GM12891 (cell line): Measurements from ENCODE around the gene ZNF569. TPM values are rescaled to one million over a fixed set of nuclear protein-coding genes. Genes with fewer than 3 reads are reported as not detected.

Source experiments
- DNase-seq: peaks from one replicate; pipeline ENCODE4 v3.0.0; 2011; ENCODE audit warnings: low spot score; ENCODE audit not compliant: insufficient read length
- FAIRE-seq: peaks from 2 replicates; lab custom pipeline; 2011; peaks lifted over from hg19 to GRCh38; lab: Jason Lieb, UNC
- PAX5 ChIP-seq: IDR thresholded peaks from 2 replicates; pipeline ENCODE4 v1.6.1; 2011; ENCODE audit warnings: low read length, moderate library complexity, mild to moderate bottlenecking; ENCODE audit not compliant: insufficient read depth, severe bottlenecking
- POLR2A ChIP-seq: IDR thresholded peaks from 2 replicates; pipeline ENCODE4 v1.6.1; 2011; ENCODE audit warnings: low read depth, low read length, control low read depth
- POLR2AphosphoS5 ChIP-seq: IDR thresholded peaks from 2 replicates; pipeline ENCODE4 v1.6.1; 2011; ENCODE audit warnings: low read depth, low read length, control low read depth
- POU2F2 ChIP-seq: IDR thresholded peaks from 2 replicates; pipeline ENCODE4 v1.6.1; 2011; ENCODE audit warnings: low read depth, mild to moderate bottlenecking, control low read depth, low read length, moderate library complexity
- SPI1 ChIP-seq: IDR thresholded peaks from 2 replicates; pipeline ENCODE4 v1.6.1; 2011; ENCODE audit warnings: low read depth, low read length, control low read depth
- TAF1 ChIP-seq: IDR thresholded peaks from 2 replicates; pipeline ENCODE4 v1.6.1; 2011; ENCODE audit warnings: low read depth, low read length, control low read depth
- polyA plus RNA-seq: library from polyadenylated mRNA; unstranded; fragments of >200 nt; gene quantifications from one replicate; pipeline ENCODE4 v1.2.1, GENCODE V29; 2012; ENCODE audit warnings: low read depth, missing spikeins, inconsistent platforms; ENCODE audit not compliant: missing spikeins

The ZNF569 gene
- 2.2 TPM for polyA plus RNA-seq

GRCh38 chr19:37466798-37467607 is at the start of gene ZNF569:
Gene ZNF569, minus strand, starts transcription at chr19:37467444. Its CDS starts 22,523 bp downstream, at chr19:37444921.
- peak; percentile 81 for TF ChIP-seq SPI1
- TF ChIP-seq POLR2A: peak; percentile 66
- peak; percentile 75 for TF ChIP-seq POLR2AphosphoS5
- TF ChIP-seq PAX5: peak; percentile 76
- peak; percentile 68 for TF ChIP-seq POU2F2
- peak; percentile 79 for TF ChIP-seq TAF1
- peak; percentile 67 for DNase-seq

GRCh38 chr19:37513397-37513796 is 46.2 kb upstream of the ZNF569 start:
- DNase-seq (no peak), FAIRE-seq (no peak)
- TF ChIP-seq SPI1 (no peak), PAX5 (no peak), TAF1 (no peak), POU2F2 (no peak), POLR2A (no peak), POLR2AphosphoS5 (no peak)

More at GRCh38 chr19:37466798-37467607, at the start of gene ZNF569:
- FAIRE-seq: peak; percentile 97

GRCh38 chr19:37511821-37512220 is 44.6 kb upstream of the ZNF569 start:
- FAIRE-seq (no peak), DNase-seq (no peak)
- TF ChIP-seq POLR2A (no peak), PAX5 (no peak), SPI1 (no peak), POU2F2 (no peak)

GRCh38 chr19:37511186-37511585 is 43.9 kb upstream of the ZNF569 start:
- FAIRE-seq (no peak), DNase-seq (no peak)
- no peak for TF ChIP-seq POLR2A
- TF ChIP-seq TAF1: no peak
- TF ChIP-seq POLR2AphosphoS5: no peak
- no peak for TF ChIP-seq SPI1
- no peak for TF ChIP-seq POU2F2
- no peak for TF ChIP-seq PAX5

GRCh38 chr19:37507167-37507464 is 39.9 kb upstream of the ZNF569 start:
- no peak for TF ChIP-seq TAF1
- TF ChIP-seq POLR2AphosphoS5: no peak
- no peak for TF ChIP-seq SPI1
- FAIRE-seq (no peak), DNase-seq (no peak)

GRCh38 chr19:37506387-37507166 is 39.3 kb upstream of the ZNF569 start, which contains the start of gene ZNF793:
Gene ZNF793, plus strand, starts transcription at chr19:37506939. Its CDS starts 16,501 bp downstream, at chr19:37523440.
- peak; percentile 90 for FAIRE-seq
- TF ChIP-seq PAX5: no peak
- TF ChIP-seq POLR2AphosphoS5: peak; percentile 52; the same call in 1 of the 2 replicates
- peak; percentile 24; the same call in 1 of the 2 replicates for TF ChIP-seq TAF1
- TF ChIP-seq POLR2A: peak; percentile 65
- no peak; the same call in 1 of the 2 replicates for TF ChIP-seq POU2F2
- no peak for DNase-seq

GRCh38 chr19:37505958-37506386 is 38.7 kb upstream of the ZNF569 start:
- no peak for FAIRE-seq
- TF ChIP-seq SPI1 (no peak), POU2F2 (no peak), POLR2A (no peak), PAX5 (no peak), TAF1 (no peak), POLR2AphosphoS5 (no peak)
- no peak for DNase-seq

GRCh38 chr19:37492213-37492612 is 25.0 kb upstream of the ZNF569 start:
- DNase-seq (no peak), FAIRE-seq (no peak)
- TF ChIP-seq POU2F2: no peak
- TF ChIP-seq TAF1: no peak
- TF ChIP-seq PAX5: no peak
- TF ChIP-seq POLR2A: no peak
- no peak for TF ChIP-seq SPI1
- no peak for TF ChIP-seq POLR2AphosphoS5

GRCh38 chr19:37484406-37485168 is 17.3 kb upstream of the ZNF569 start:
- FAIRE-seq (no peak), DNase-seq (no peak)
- no peak for TF ChIP-seq PAX5
- no peak for TF ChIP-seq POLR2AphosphoS5
- TF ChIP-seq POLR2A: no peak
- TF ChIP-seq POU2F2: no peak
- no peak for TF ChIP-seq TAF1
- TF ChIP-seq SPI1: no peak
